Calu3 (cell line): ENCODE results near the gene FARS2. TPM values are rescaled to one million over a fixed set of nuclear protein-coding genes. Genes with fewer than 3 reads are reported as not detected.

Experiments used
- BruUV-seq: library from RNA; stranded (reverse); fragments of 400-500 nt; replicated peaks from 2 replicates; lab custom pipeline; 2021; lab: Mats Ljungman, UMichigan
- CTCF ChIA-PET: fragments of 300-600 bp; sonication (Branson Sonifier 250); formaldehyde crosslinking; loops from one replicate; lab custom pipeline; 2022; ENCODE audit warnings: antibody characterized with exemption; lab: Charles Lee
- DNase-seq: peaks from one replicate; pipeline ENCODE4 v3.0.0; 2022
- H3K27ac Mint-ChIP-seq: one replicate; pipeline ENCODE4 v1.8.0; 2022; ENCODE audit warnings: mixed read lengths; ENCODE audit not compliant: unreplicated experiment
- H3K27me3 Mint-ChIP-seq: one replicate; pipeline ENCODE4 v1.8.0; 2022; ENCODE audit warnings: mixed read lengths; ENCODE audit not compliant: unreplicated experiment
- H3K36me3 Mint-ChIP-seq: one replicate; pipeline ENCODE4 v1.8.0; 2022; ENCODE audit warnings: mild to moderate bottlenecking, moderate library complexity, mixed read lengths; ENCODE audit not compliant: insufficient read depth, unreplicated experiment
- H3K4me1 Mint-ChIP-seq: one replicate; pipeline ENCODE4 v1.8.0; 2022; ENCODE audit warnings: mild to moderate bottlenecking, low read depth, mixed read lengths; ENCODE audit not compliant: unreplicated experiment
- H3K4me3 Mint-ChIP-seq: one replicate; pipeline ENCODE4 v1.8.0; 2022; ENCODE audit warnings: mild to moderate bottlenecking, low read depth, moderate library complexity, mixed read lengths; ENCODE audit not compliant: unreplicated experiment
- H3K9me3 Mint-ChIP-seq: one replicate; pipeline ENCODE4 v1.8.0; 2022; ENCODE audit warnings: low read depth, mixed read lengths; ENCODE audit not compliant: unreplicated experiment
- CTCF ChIP-seq: fragments of 200-600 bp; IDR thresholded peaks from one replicate; pipeline ENCODE4 v1.8.0; 2022; ENCODE audit warnings: antibody characterized with exemption; ENCODE audit not compliant: unreplicated experiment
- intact Hi-C: fragments of 100-400 bp; cut with micrococcal nuclease; formaldehyde crosslinking; loops from one replicate; pipeline ENCODE4 v1.10.0; 2022; ENCODE audit not compliant: unreplicated experiment
- total RNA-seq: library from RNA; stranded (reverse); gene quantifications from 2 replicates; pipeline ENCODE4 v1.2.3, GENCODE V29; 2022

The FARS2 gene
- total RNA-seq, 1 experiment from 2014 or later, result 13.4 TPM

GRCh38 chr6:5809450-5809849, 548.1 kb downstream of the FARS2 start:
- DNase-seq, result no peak
- Mint-ChIP-seq H3K4me1 (no peaks in the 10 kb centered on the region), H3K27me3 (no peaks in the 10 kb centered on the region), H3K36me3 (no peaks in the 10 kb centered on the region), H3K9me3 (no peaks in the 10 kb centered on the region), H3K27ac (no peak overlapping the region), H3K4me3 (no peak overlapping the region)
- BruUV-seq, result no TSS peak
- intact Hi-C loops, result no loop called here
- no peak for TF ChIP-seq CTCF
- CTCF ChIA-PET, result no interaction called here

- no peak overlapping the region for H3K4me3 Mint-ChIP-seq
These were observed 550.7 kb downstream of the FARS2 start for GRCh38 chr6:5811997-5812396.

GRCh38 chr6:5813625-5814027, 552.3 kb downstream of the FARS2 start:
- CTCF ChIA-PET, result no interaction called here
- H3K4me3 Mint-ChIP-seq, result no peak overlapping the region
- TF ChIP-seq CTCF, result no peak
- DNase-seq, result no peak
- H3K27me3 Mint-ChIP-seq, result no peaks in the 10 kb centered on the region
- intact Hi-C loops, result no loop called here
- no peak overlapping the region for H3K27ac Mint-ChIP-seq
- no TSS peak for BruUV-seq
- H3K9me3 Mint-ChIP-seq, result no peaks in the 10 kb centered on the region
- no peaks in the 10 kb centered on the region for H3K4me1 Mint-ChIP-seq
- H3K36me3 Mint-ChIP-seq, result no peaks in the 10 kb centered on the region

More at GRCh38 chr6:5811997-5812396, 550.7 kb downstream of the FARS2 start:
- intact Hi-C loops, result no loop called here
- H3K9me3 Mint-ChIP-seq, result no peaks in the 10 kb centered on the region
- no peak for DNase-seq
- no peaks in the 10 kb centered on the region for H3K27me3 Mint-ChIP-seq
- no peak for TF ChIP-seq CTCF
- H3K27ac Mint-ChIP-seq, result no peak overlapping the region
- CTCF ChIA-PET, result no interaction called here
- H3K36me3 Mint-ChIP-seq, result no peaks in the 10 kb centered on the region
- H3K4me1 Mint-ChIP-seq, result no peaks in the 10 kb centered on the region
- no TSS peak for BruUV-seq

GRCh38 chr6:5814116-5814515, 552.8 kb downstream of the FARS2 start:
- no TSS peak for BruUV-seq
- no peak for DNase-seq
- no peak overlapping the region for H3K4me3 Mint-ChIP-seq
- intact Hi-C loops, result no loop called here
- CTCF ChIA-PET, result no interaction called here
- no peak overlapping the region for H3K27ac Mint-ChIP-seq
- no peaks in the 10 kb centered on the region for H3K4me1 Mint-ChIP-seq
- H3K36me3 Mint-ChIP-seq, result no peaks in the 10 kb centered on the region
- no peaks in the 10 kb centered on the region for H3K9me3 Mint-ChIP-seq
- H3K27me3 Mint-ChIP-seq, result no peaks in the 10 kb centered on the region
- no peak for TF ChIP-seq CTCF
